Endothelial cell of umbilical vein (primary cell): Measurements from ENCODE around the gene CPHXL.

Source experiments
- CTCF ChIP-seq, 2 donors: IDR thresholded peaks; 1 replicate in 1 of 2; 2 replicates in 1 of 2; pipeline ENCODE4 v1.5.1; 2011; ENCODE audit warnings: low read length in 2 of 2, mild to moderate bottlenecking in 2 of 2, moderate library complexity in 2 of 2, control low read depth in 1 of 2, inconsistent platforms in 1 of 2, low read depth in 1 of 2; ENCODE audit not compliant: insufficient read depth in 1 of 2; ENCODE audit errors: extremely low read depth in 1 of 2
- POLR2A ChIP-seq: IDR thresholded peaks from 2 replicates; pipeline ENCODE4 v1.6.1; 2012; ENCODE audit warnings: low read depth, mild to moderate bottlenecking, control low read depth, low read length
- POLR2AphosphoS5 ChIP-seq: IDR thresholded peaks from 2 replicates; pipeline ENCODE4 v1.6.1; 2012; ENCODE audit warnings: low read depth, mild to moderate bottlenecking, control low read depth, low read length, moderate library complexity; ENCODE audit not compliant: insufficient read depth

DNA sequence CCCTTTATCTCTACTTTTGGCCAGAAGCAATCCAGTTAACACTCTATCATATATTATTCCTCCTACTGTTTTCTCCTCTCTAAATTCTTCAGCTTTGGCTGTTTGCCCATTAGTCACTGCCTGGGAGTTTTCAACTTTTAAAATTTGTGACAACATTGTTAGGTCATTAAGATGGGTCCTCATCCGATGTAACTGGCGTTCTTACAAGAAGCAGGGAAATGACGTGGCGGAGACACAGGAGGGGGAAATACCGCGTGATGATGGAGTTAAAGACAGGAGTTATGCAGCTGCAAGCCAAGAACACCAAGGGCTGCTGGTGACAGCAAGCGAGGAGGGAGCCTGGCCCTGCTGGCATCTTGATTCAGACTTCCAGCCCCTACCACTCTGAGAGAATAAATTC is 34.8 kb upstream of the CPHXL start:
- no peak for TF ChIP-seq POLR2A
- TF ChIP-seq CTCF (IDR thresholded peaks at IDR 0.05; ENCODE audit: extremely low read depth in 1 of 2, insufficient read depth in 1 of 2, low read depth in 1 of 2, low read length in 2 of 2): no peak
- TF ChIP-seq POLR2AphosphoS5: no peak
